Caco-2 (cell line): ENCODE measurements around the gene FGF6. TPM values are rescaled to one million over a fixed set of nuclear protein-coding genes. Genes with fewer than 3 reads are reported as not detected.

Source experiments
- BruUV-seq: library from RNA; stranded (reverse); fragments of 400-500 nt; replicated peaks from 2 replicates; lab custom pipeline; 2021; lab: Mats Ljungman, UMichigan
- CTCF ChIA-PET: fragments of 300-600 bp; sonication (Branson Sonifier 250); formaldehyde crosslinking; loops from one replicate; lab custom pipeline; 2022; ENCODE audit warnings: antibody characterized with exemption; lab: Charles Lee
- POLR2A ChIA-PET: fragments of 300-600 bp; sonication (Branson Sonifier 250); formaldehyde crosslinking; loops from one replicate; lab custom pipeline; 2022; ENCODE audit warnings: antibody characterized with exemption; lab: Charles Lee
- DNase-seq, 2 experiments: peaks; one replicate each; pipeline versions ENCODE4 v3.0.0 to v3.0.0-alpha.2; 2020 to 2022
- H3K27me3 ChIP-seq: replicated peaks from 2 replicates; pipeline ENCODE4 v1.6.0; 2011; ENCODE audit warnings: low read length; ENCODE audit not compliant: control insufficient read depth, insufficient read depth
- H3K36me3 ChIP-seq: 2 replicates; pipeline ENCODE4 v1.5.1; 2011; ENCODE audit warnings: low read length; ENCODE audit not compliant: control insufficient read depth, insufficient read depth
- H3K4me1 ChIP-seq: fragments of 250-450 bp; sonication (Bioruptor Pico); 2 replicates; pipeline ENCODE4 v1.5.1; 2020; ENCODE audit warnings: mild to moderate bottlenecking
- H3K4me3 ChIP-seq: 2 replicates; pipeline ENCODE4 v1.5.1; 2011; ENCODE audit warnings: low read depth, mild to moderate bottlenecking, control low read depth, low read length
- H3K9me3 ChIP-seq: fragments of 250-450 bp; sonication (Bioruptor Pico); 2 replicates; pipeline ENCODE4 v1.5.1; 2020; ENCODE audit warnings: mild to moderate bottlenecking, moderate library complexity
- H3K27ac Mint-ChIP-seq: one replicate; pipeline ENCODE4 v1.8.0; 2022; ENCODE audit warnings: mixed read lengths; ENCODE audit not compliant: unreplicated experiment
- H3K27me3 Mint-ChIP-seq: one replicate; pipeline ENCODE4 v1.8.0; 2022; ENCODE audit warnings: mixed read lengths; ENCODE audit not compliant: insufficient read depth, unreplicated experiment
- H3K36me3 Mint-ChIP-seq: one replicate; pipeline ENCODE4 v1.8.0; 2022; ENCODE audit warnings: mild to moderate bottlenecking, mixed read lengths; ENCODE audit not compliant: insufficient read depth, unreplicated experiment
- H3K4me1 Mint-ChIP-seq: one replicate; pipeline ENCODE4 v1.8.0; 2022; ENCODE audit warnings: low read depth, mixed read lengths; ENCODE audit not compliant: unreplicated experiment
- H3K4me3 Mint-ChIP-seq: one replicate; pipeline ENCODE4 v1.8.0; 2022; ENCODE audit warnings: mild to moderate bottlenecking, moderate library complexity, mixed read lengths; ENCODE audit not compliant: unreplicated experiment
- H3K9me3 Mint-ChIP-seq: one replicate; pipeline ENCODE4 v1.8.0; 2022; ENCODE audit warnings: mixed read lengths; ENCODE audit not compliant: unreplicated experiment
- CTCF ChIP-seq, 2 experiments: fragments of 200-600 bp in 1 of 2; IDR thresholded peaks; 1 replicate in 1 of 2; 2 replicates in 1 of 2; pipeline versions ENCODE4 v1.5.1 to v1.8.0; 2011 to 2022; ENCODE audit warnings: antibody characterized with exemption in 1 of 2, control low read depth in 1 of 2, inconsistent platforms in 1 of 2, low read depth in 1 of 2, low read length in 1 of 2, mild to moderate bottlenecking in 1 of 2, moderate library complexity in 1 of 2; ENCODE audit not compliant: insufficient read depth in 1 of 2, severe bottlenecking in 1 of 2, unreplicated experiment in 1 of 2
- intact Hi-C: fragments of 100-400 bp; cut with micrococcal nuclease; formaldehyde crosslinking; loops from one replicate; pipeline ENCODE4 v1.10.0; 2022; ENCODE audit not compliant: unreplicated experiment
- total RNA-seq: library from RNA; stranded (reverse); gene quantifications from 2 replicates; pipeline ENCODE4 v1.2.3, GENCODE V29; 2022

The FGF6 gene
- total RNA-seq, 1 experiment from 2014 or later = not detected

- Histone ChIP-seq H3K4me3 (no peak overlapping the region), H3K4me1 (no peaks in the 10 kb centered on the region), H3K9me3 (no peaks in the 10 kb centered on the region; the same call in 1 of the 2 replicates), H3K27me3 (no peaks in the 10 kb centered on the region), H3K36me3 (no peaks in the 10 kb centered on the region)
- ChIA-PET POLR2A (no interaction called here), CTCF (interaction anchor here (1.4 kb wide), 1 partner anchor 12 kb away, joined by 6 read pairs; no protein-coding TSS in a partner anchor)
- intact Hi-C loops = no loop called here
- no peak overlapping the region for H3K4me3 Mint-ChIP-seq
- no peaks in the 10 kb centered on the region for H3K36me3 Mint-ChIP-seq
- TF ChIP-seq CTCF (IDR thresholded peaks at IDR 0.05; ENCODE audit: insufficient read depth in 1 of 2, low read depth in 1 of 2, low read length in 1 of 2, severe bottlenecking in 1 of 2, unreplicated experiment in 1 of 2) = no peak
- H3K27ac Mint-ChIP-seq = no peak overlapping the region
- H3K27me3 Mint-ChIP-seq = peaks cover 14% of the 10 kb centered on the region
- peaks cover 14% of the 10 kb centered on the region for H3K9me3 Mint-ChIP-seq
- DNase-seq = no peak
- no TSS peak for BruUV-seq
- H3K4me1 Mint-ChIP-seq = no peaks in the 10 kb centered on the region
Observed at GRCh38 chr12:4402996-4403395, 42.6 kb downstream of the FGF6 start.

DNA sequence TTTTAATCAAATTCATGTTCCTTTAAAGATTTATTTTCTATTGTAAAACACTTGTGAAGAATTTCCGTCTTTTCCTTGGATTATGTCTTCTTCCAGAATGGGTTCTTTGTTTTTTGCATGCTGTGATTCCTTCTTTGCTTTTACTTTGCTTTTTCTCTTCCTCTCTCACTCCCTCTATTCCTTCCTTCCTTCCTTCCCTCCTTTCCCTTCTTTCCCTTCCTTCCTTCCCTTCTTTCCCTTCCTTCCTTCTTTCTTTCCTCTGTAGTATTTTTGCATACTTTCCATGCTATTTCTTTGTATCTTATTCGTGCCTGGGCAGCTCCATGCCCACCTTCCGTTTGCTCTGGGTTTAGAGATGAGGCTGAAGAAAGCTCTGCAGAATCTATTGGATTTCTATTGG lies 44.5 kb downstream of the FGF6 start:
- intact Hi-C loops = no loop called here
- Mint-ChIP-seq H3K9me3 (peaks cover 14% of the 10 kb centered on the region), H3K4me1 (no peaks in the 10 kb centered on the region), H3K4me3 (no peak overlapping the region), H3K36me3 (no peaks in the 10 kb centered on the region), H3K27me3 (peaks cover 18% of the 10 kb centered on the region), H3K27ac (no peak overlapping the region)
- BruUV-seq = no TSS peak
- no peak for DNase-seq
- no peaks in the 10 kb centered on the region for H3K36me3 ChIP-seq
- no peaks in the 10 kb centered on the region for H3K27me3 ChIP-seq
- ChIA-PET CTCF (no interaction called here), POLR2A (no interaction called here)
- H3K4me1 ChIP-seq = no peaks in the 10 kb centered on the region
- no peaks in the 10 kb centered on the region; the same call in 1 of the 2 replicates for H3K9me3 ChIP-seq
- no peak for TF ChIP-seq CTCF (IDR thresholded peaks at IDR 0.05; ENCODE audit: insufficient read depth in 1 of 2, low read depth in 1 of 2, low read length in 1 of 2, severe bottlenecking in 1 of 2, unreplicated experiment in 1 of 2)
- no peak overlapping the region for H3K4me3 ChIP-seq

GRCh38 chr12:4395818-4396217 lies 49.8 kb downstream of the FGF6 start:
- Mint-ChIP-seq H3K4me3 (no peak overlapping the region), H3K9me3 (no peaks in the 10 kb centered on the region), H3K27me3 (peaks cover 35% of the 10 kb centered on the region), H3K36me3 (no peaks in the 10 kb centered on the region), H3K27ac (no peak overlapping the region), H3K4me1 (no peaks in the 10 kb centered on the region)
- no TSS peak for BruUV-seq
- H3K36me3 ChIP-seq = no peaks in the 10 kb centered on the region
- no peak for TF ChIP-seq CTCF (IDR thresholded peaks at IDR 0.05; ENCODE audit: insufficient read depth in 1 of 2, low read depth in 1 of 2, low read length in 1 of 2, severe bottlenecking in 1 of 2, unreplicated experiment in 1 of 2)
- no peak for DNase-seq
- intact Hi-C loops = no loop called here
- H3K9me3 ChIP-seq = no peaks in the 10 kb centered on the region
- ChIA-PET CTCF (interaction anchor here (0.6 kb wide), 1 partner anchor 46 kb away, joined by 5 read pairs; no protein-coding TSS in a partner anchor), POLR2A (no interaction called here)
- no peaks in the 10 kb centered on the region; the same call in 1 of the 2 replicates for H3K27me3 ChIP-seq
- no peaks in the 10 kb centered on the region for H3K4me1 ChIP-seq
- H3K4me3 ChIP-seq = no peak overlapping the region
